AG10803 (cell line): ENCODE results near the gene ZNF74.
"Not testable (repeated sequence)": the region's sequence is repeated elsewhere in the genome, so short reads cannot be mapped to it uniquely, and the experiment has no call there.

Experiments used
- DNase-seq: peaks from one replicate; pipeline ENCODE4 v3.0.0; 2010; ENCODE audit warnings: low read depth
- H3K4me3 ChIP-seq: 2 replicates; pipeline ENCODE4 v1.5.1; 2011; ENCODE audit warnings: mild to moderate bottlenecking, low read length, control low read depth
- CTCF ChIP-seq: conservative IDR thresholded peaks from 2 replicates; pipeline ENCODE4 v1.5.1; 2011; ENCODE audit warnings: mild to moderate bottlenecking, low read length, control low read depth, inconsistent platforms

The ZNF74 gene

GRCh38 chr22:20405931-20406685, 12.2 kb downstream of the ZNF74 start:
- no peak for TF ChIP-seq CTCF
- no peak for DNase-seq
- no peak overlapping the region for H3K4me3 ChIP-seq

DNA sequence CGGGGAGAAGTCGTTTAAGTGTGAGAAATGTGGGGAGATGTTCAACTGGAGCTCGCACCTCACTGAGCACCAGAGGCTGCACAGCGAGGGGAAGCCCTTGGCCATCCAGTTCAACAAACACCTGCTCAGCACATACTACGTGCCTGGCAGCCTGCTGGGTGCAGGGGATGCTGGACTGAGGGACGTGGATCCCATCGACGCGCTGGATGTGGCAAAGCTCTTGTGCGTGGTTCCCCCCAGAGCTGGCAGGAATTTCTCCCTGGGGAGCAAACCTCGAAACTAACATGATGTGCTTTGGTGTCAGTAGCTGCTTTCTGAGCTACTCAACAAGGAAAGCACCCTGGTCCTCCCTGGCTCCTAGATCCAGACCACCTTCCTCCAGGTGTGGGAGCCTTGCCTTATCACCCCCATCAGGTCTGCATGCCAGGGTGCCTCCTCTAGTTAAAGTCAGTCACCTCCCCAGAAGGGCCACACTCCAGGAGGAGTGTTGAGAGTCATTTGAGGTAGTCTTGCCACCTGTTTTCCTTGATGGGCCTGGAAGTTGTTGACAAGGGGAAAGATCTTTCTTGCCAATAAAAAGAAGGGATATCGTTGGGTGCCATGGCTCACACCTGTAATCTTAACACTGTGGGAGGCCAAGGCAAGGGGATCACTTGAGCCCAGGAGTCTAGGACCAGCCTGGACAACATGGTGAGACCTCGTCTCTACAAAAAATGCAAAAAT, 12.9 kb downstream of the ZNF74 start:
- no peak for TF ChIP-seq CTCF
- H3K4me3 ChIP-seq = no peak overlapping the region
- no peak for DNase-seq

- H3K4me3 ChIP-seq = no peak overlapping the region
- TF ChIP-seq CTCF = no peak
- no peak for DNase-seq
Measured at GRCh38 chr22:20407829-20408228, 13.9 kb downstream of the ZNF74 start.

DNA sequence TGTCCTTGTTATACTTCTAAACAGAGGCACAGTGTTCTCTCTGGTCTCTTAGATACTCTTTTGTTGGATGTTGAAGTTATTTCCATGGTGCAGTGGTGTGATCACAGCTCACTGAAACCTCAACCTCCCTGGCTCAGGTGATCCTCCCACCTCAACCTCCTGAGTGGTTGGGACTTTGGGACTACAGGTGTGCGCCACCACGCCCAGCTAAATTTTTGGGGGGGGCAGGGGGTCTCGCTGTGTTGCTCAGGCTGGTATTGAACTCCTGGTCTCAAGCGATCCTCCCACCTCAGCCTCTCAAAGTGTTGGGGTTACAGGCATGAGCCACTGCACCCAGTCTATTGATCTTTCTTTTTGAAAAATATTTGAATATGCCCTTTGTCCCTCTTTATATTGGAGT, 14.9 kb downstream of the ZNF74 start:
- no peak for TF ChIP-seq CTCF
- no peak overlapping the region for H3K4me3 ChIP-seq
- DNase-seq = no peak

DNA sequence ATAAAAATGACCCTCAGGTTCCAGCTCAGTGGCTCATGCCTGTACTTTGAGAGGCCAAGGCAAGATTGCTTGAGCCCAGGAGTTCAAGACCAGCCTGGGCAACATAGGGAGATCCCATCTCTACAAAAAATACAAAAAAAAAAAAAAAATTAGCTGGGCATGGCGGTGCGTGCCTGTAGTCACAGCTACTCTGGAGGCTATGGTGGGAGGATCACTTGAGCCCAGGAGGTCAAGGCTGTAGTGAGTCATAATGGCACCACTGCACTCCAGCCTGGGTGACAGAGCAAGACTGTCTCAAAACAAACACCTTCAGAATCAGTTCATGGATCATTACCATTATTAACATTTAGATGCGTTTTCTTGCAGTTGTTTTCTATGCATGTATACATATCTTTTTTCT, 15.4 kb downstream of the ZNF74 start:
- H3K4me3 ChIP-seq, DNase-seq: not testable (repeated sequence)

- DNase-seq = no peak
- no peak overlapping the region for H3K4me3 ChIP-seq
- no peak for TF ChIP-seq CTCF
Measured at GRCh38 chr22:20412474-20413216, 18.7 kb downstream of the ZNF74 start.

GRCh38 chr22:20413217-20414058, 19.5 kb downstream of the ZNF74 start:
- TF ChIP-seq CTCF = no peak
- no peak overlapping the region for H3K4me3 ChIP-seq
- DNase-seq = no peak
